ENCODE measurements around the gene ZNF470.
A peak's percentile ranks its signal among the peaks of the same experiment; 100 is the strongest.

The ZNF470 gene

GRCh38 chr19:56611288-56611687, 44.0 kb downstream of the ZNF470 start:
- DNase-seq: no peak

DNA sequence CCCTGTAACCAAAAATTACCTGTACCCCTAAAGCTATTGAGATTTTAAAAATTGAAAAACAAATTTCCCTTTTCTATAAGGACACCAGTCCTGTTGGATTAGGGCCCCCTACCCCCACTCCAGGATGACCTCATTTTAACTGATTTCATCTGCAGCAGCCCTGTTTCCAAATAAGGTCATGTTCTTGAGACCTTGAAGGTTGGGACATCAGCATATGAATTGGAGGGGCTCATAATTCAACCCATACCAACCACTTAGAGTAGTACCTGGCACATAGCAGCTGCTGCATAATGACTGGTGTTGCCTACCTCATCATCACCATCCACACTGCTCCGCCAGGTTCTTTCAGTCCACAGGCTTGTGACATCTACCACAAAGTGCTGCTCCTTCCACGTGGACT, 45.5 kb downstream of the ZNF470 start:
- no peak for DNase-seq

DNA sequence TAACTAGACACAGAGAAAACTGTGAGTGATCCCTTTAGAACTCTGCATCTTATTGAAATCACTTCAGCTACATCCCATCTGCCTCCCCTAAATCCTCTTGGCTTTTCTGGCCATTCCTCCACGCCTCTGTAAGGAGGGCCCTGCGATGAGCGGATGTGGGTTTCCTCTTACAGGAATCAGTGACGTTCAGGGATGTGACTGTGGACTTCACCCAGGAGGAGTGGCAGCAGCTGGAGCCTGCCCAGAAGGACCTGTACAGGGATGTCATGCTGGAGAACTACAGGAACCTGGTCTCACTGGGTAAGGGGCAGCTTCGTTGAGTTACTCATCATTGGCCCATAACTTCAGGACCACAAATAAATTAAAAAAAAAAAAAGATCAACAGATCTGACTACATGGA, 46.4 kb downstream of the ZNF470 start:
- no peak for DNase-seq

DNA sequence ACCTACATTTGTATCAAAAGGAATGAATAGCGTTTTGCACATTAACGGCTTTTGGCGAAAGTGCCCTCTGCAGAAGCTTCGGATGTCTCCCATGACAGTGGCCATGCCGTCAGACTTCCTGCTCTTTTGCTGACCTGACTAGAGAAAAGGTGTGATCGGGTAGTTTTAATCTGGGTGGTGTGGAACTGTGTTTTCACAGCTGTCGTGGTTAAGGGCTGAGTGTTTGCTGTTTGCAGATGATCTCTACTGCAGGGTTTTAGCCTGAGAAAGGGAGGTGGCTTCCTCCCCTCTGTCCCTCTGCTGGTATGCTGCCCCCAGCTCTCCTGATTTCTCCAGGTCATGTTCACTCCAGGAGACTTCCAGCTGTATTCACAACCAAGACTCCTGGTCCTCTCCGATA, 50.3 kb downstream of the ZNF470 start:
- DNase-seq: no peak

DNA sequence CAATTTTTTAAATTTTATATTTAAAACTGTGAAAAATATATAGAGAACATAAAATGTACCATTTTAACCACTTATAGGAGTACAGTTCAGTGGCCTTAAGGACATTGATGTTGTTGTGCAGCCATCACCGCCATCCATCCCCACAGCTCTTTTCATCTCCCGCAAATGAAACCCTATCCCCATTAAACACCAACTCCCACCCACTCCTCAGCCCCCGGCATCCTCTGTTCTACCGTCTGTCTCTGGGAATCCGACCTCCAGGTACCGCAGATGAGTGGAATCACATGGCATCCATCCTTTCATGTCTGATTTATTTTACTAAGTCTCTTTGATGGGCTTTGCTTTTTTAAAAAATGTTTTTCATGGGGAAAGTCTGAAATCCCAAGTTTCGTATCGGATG, 51.9 kb downstream of the ZNF470 start:
- DNase-seq: no peak

- no peak for DNase-seq
Observed at GRCh38 chr19:56622374-56622773, 55.1 kb downstream of the ZNF470 start.

GRCh38 chr19:56623006-56623405, 55.7 kb downstream of the ZNF470 start:
- DNase-seq: no peak

DNA sequence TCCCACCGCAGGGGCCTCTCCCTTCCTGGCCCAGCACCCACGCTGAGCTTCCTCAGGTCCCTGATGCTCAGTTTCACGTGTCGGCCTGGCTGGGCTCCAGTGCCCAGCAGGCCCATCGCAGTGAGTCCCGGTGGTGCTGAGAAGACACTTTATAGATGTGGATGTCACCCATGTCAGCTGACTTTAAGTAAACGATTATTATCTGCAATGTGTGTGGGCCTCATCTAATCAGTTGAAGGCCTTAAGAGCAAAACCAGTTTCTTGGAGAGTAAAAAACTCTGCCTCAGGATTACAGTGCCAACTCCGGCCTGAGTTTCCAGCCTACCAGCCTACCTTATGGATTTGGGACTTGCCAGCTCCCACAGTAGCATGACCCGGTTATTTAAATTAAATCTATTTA, 58.4 kb downstream of the ZNF470 start:
- no peak for DNase-seq

- DNase-seq: no peak
Observed at GRCh38 chr19:56633021-56633420, 65.8 kb downstream of the ZNF470 start.

GRCh38 chr19:56637976-56638555, 70.8 kb downstream of the ZNF470 start:
- peak; percentile 34 for DNase-seq

Measured in EL (cell line).